ENCODE measurements around the gene ANKRD52.

ANKRD52 gene

DNA sequence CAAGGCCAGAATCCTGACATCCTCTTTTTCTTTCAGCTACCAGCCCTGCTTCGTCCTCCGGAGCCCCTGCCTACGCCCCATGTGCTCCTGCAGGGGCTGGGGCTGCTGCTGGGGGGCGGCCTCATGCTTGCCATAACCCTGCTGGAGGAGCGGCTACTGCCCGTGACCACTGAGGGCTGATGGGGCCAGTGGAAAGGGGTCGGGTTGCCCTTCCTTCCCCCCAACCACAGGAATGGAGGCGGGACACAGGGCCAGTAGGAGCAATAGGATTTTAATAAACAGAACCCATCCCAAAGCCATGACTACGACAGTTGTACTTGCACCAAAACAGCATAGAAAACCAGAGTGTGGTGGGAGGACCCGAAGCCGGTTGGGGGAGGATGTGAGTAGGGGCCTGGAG is 20.6 kb downstream of the ANKRD52 start:
- no peak for DNase-seq

DNA sequence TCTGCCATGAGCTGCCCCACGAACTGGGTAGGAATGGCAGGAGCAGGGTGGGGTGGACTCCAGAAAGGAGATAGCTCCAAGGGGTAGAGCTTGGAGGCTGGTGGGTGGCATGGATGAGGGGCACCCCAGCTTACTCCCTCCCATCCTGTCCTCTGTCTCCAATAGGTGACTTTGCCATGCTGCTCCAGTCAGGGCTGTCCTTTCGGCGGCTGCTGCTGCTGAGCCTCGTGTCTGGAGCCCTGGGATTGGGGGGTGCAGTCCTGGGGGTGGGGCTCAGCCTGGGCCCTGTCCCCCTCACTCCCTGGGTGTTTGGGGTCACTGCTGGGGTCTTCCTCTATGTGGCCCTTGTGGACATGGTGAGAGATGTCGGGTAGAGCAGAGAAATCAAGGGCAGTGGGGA is 21.2 kb downstream of the ANKRD52 start:
- DNase-seq: no peak

DNA sequence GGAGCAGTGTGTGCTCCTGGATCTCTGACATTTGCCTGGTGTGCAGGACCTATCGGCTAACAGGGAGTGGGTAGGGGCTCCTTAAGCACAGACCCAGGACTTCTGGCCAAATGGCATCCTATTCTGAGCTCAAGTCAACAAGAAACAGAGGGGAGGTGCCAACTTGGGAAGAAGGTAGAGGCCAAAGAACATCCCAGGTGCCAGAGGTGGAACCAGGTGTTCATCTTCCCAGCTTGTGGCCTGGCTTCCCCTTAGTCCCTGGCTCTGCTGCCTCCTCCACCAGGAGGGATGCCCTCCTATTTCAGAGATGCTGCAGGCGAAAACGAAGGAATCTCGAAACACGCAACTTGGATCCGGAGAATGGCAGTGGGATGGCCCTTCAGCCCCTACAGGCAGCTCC is 22.1 kb downstream of the ANKRD52 start:
- no peak for DNase-seq

DNA sequence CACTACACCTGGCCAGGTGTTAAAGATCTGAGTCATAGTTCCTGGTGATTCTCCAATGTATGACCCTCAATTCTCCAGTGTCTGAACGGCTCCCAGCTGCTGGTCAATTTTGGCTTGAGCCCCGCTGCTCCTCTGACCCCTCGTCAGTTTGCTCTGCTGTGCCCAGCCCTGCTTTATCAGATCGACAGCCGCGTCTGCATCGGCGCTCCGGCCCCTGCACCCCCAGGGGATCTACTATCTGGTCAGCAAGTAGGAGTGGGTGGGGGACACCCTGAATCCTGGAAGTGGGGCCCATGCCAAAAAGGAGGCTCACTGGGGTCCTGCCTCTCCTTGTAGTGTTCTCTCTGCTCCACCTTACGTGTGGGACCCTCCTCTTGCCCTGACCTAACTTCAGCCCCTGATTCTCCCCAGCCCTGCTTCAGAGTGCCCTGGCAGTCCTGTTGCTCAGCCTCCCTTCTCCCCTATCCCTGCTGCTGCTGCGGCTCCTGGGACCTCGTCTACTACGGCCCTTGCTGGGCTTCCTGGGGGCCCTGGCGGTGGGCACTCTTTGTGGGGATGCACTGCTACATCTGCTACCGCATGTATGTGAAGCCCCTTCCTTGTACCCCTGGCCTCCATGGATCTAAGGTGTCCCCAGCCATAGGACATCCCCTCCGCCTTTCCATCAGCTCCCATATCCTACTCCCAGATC is 23.3 kb downstream of the ANKRD52 start:
- DNase-seq: no peak

DNA sequence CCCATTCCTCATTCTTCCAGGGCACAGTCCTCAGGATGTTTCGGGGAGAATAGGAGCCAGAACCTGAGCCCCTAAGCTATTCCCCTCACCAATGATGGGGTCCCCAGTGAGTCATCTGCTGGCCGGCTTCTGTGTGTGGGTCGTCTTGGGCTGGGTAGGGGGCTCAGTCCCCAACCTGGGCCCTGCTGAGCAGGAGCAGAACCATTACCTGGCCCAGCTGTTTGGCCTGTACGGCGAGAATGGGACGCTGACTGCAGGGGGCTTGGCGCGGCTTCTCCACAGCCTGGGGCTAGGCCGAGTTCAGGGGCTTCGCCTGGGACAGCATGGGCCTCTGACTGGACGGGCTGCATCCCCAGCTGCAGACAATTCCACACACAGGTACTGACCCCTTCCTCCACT is 27.0 kb downstream of the ANKRD52 start:
- DNase-seq: no peak

DNA sequence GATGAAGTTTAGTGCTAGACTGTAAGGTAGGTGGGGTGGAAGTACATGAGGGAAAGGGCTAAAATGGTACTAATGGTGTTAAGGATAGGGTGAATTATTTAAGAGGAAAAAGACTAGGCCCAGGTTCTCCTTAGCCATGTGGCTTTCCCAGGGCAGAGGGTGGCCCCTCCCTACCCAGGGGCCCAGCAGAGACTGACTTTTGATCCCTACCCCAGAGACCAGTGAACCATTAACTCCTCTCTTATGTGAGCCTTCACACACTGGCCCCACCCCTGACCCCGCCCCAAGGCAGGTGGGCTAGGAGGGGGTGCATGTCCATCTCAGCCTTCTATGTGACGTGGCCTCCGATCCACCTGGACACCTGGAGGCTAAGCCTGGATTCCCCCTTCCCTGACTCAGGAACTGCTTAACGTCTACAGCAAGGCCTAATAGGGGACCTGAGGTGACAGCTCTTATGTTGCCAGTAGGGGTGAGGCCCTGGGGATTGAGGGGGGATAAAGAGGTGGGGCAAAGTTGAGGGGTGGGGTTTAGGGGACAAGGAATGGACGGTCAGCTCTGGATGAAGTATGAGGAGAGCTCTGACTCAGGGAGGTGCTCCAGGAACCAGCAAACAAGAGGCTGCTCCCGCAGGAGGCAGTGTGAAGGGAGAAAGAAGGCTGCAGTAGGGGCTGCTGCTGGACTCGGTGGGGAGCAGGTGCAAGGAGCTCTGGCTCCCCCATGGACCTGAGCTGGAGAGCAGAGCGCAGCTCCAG is 27.6 kb downstream of the ANKRD52 start:
- DNase-seq: no peak

DNA sequence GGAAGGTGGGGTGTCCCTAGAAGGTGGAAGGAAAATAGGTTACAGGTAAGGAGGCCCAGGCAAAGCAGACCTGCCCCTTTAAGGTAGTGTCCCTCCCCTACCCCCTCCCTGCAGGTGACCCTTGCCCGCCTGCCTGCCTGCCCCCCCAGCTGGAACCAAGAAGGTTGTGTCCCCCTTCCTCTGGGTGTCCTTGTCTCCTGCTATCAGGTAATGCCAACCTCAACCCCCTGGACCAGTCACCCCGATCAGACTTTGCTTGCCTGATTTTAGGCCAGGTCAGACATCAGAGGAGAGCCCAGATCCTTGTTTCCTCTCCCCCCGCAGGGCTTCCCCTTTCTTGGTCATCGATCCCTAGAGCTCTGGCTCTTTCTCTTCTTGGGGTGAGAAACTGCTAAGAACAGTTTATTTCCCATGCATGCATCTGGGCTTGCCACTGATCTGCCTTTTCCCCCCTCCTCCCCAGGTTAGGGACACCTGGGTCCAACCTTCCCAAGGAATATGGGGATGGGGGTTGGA is 28.2 kb downstream of the ANKRD52 start, which contains the start of gene SLC39A5:
TSS of gene SLC39A5 (plus strand) at position 136 of the 516 bp plus-strand sequence. CDS start 1,224 bp downstream, outside the sequence.
- no peak for DNase-seq

DNA sequence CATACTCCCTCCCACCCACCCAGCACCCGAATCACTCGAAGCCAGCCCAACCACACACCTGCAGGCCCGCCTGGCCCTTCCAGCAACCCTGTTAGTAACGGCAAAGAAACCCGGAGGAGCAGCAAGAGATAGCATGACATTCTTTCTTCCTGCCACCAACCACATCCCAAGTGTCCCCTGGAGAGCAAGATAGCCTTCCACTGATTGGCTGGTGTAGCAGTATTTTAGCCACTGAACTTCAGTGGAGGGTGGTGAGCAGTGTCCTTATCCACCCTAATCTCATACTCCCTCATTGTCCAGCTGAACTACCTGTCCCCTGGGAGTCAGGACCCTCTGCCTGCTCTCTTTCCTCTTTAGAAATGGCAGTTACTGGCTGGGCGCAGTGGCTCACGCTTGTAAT is 29.1 kb downstream of the ANKRD52 start:
- DNase-seq: no peak

DNA sequence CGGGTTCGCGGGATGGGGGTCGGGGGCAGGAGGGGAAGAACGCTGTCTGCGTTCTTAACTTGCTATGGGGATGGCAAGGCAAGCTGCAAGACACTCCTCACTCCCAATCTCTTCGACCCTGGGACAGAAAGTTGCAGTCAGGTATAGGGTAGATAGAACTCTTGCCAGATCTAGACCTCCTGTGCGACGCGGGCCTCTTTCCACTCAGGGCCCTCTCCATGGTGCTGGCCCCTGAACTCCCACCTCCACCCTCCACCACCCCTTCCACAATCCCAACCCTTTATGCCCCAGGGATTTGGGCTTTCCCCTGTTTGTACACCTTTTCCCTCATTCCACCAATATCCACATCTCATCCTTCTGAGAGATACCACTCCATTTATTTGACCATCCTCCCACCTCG is 33.2 kb downstream of the ANKRD52 start:
- DNase-seq: no peak

DNA sequence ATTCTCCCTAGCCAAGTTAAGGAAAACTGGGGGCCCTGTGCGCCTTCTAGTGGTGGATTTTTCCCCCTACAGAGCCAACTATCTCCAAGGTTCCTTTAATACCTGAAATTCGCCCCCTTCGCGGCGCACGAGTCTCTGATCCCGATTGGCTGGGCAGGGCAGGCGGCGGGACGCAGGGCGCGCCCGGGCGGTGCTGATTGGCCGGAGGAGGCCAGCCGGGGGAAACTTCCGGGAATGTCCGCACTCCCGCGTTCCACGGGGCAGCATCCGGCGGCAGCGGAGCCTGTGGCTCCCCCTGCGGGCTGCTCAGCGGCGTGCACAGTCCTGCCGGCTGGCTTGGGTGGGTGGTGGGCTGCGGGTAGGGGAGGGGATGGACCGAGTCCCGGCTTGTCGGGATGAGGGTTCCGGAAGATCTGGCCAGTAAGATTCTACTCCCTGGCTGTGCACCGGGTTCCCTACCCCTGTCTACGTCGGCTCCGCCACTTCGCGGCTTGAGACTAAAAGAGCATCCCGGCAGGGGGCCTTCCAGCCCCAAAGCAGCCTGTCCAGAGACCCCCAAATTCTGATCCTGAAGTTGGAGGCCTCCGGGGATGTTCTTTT is 34.0 kb downstream of the ANKRD52 start, which contains the start of gene NABP2:
TSS of gene NABP2 (plus strand) at position 241 of the 600 bp plus-strand sequence. CDS start 515 bp downstream, outside the sequence.
- peak; percentile 93 for DNase-seq

DNA sequence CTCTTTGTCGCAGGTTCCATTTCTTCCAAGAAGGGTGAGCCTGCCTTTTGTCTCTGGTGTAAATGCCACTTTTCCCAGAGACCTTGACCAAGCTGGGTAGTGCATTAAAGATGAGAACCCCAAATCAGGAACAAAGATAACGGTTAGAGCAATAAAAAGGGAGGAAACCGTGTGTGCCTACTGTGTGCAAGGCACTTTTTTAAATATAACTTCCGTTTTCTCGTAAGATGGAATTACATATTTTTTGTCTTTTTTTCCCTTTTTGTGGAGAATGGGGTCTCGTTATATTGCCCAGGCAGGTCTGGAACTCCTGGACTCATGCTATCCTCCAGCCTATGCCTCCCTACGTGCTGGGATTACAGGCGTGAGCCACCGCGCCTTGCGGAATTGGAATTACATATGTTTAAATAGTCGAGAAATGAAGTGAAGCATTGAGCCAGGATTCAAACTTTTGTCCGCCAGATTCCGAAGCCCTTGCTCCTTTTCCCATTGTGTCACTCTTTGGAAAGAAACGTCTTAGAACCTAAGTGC is 34.5 kb downstream of the ANKRD52 start:
- DNase-seq: no peak

DNA sequence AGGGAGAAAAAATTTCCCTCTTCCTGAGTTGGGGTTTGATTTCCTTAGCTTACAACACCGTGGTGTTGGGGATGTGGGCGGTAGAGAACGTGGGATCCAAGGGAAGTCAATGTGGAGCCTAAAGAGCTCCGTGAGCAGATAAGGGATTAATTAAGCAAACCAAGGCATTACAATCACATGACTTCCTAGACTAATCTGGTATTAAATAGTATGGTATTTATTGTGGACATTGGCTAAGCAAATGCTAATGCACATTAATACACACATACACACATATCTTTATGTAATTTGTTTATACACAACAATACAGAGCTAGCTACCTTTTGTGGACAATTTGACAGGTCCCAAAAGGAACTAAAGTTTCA is 35.7 kb downstream of the ANKRD52 start:
- no peak for DNase-seq

DNA sequence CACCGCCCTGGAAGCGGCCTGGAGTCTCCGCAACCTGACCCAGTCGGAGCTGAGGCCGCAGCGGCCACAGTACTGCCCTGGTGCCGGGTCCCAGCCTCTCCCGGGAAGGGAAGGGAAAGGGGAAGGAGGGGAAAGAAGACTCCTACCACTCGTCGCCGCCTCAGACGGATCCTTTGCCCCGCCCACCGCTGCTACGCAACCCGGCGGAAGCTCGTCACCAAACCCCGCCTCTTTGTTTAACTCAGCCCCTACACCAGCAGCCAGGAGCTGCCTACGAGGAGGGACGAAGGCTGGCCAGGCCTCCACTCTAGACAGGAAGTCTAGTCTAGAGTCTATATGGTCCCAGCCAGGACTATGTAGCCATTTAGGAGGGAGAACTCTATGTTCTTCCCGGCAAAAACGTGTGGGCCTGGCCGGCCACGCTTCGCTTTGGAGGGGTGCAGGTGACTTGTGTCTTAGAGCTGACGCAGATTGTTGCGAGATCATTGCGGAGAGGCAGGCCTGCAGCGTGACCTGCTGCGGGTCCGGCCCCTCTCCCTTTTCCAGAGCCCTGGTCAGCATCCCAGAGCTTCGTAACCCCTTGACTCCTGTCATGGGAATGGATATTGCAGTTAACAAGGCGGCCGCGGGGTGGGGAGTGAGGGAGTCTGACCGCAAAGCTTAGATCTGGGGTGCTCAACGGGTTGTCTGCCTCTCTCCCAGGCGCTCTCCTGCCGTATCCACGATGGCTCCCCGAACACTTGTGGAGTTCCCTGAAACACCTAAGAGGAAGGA is 36.2 kb downstream of the ANKRD52 start, which contains the start of gene RNF41:
TSS of gene RNF41 (minus strand) at position 166 of the 774 bp plus-strand sequence. CDS start 7,875 bp downstream, outside the sequence.
- peak; percentile 91 for DNase-seq

DNA sequence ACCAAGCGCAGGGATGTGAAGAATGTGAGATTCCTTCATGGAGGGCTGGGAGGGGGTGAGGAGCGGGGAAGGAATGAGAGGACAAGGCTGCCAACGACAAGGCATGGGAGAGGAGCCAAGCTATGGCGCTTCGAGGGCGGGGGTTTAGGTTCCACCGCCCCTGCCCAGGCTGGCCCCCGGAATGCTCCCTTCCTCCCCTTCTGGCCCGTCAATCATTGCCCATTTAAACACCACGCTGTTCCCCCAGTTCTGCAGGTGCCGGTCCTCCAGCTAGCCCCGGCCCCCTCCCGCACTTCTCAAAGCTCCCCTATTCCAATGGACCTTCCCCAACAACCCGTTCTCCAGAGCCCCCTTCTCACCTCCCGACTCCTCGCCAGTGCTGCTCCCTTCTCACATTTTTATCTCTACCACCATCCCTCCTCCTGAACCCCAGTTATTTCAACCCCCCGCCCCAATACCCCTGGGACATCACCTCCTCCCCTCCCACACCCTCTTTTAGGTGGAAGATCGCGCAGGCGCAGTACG is 36.9 kb downstream of the ANKRD52 start:
- DNase-seq: no peak

DNA sequence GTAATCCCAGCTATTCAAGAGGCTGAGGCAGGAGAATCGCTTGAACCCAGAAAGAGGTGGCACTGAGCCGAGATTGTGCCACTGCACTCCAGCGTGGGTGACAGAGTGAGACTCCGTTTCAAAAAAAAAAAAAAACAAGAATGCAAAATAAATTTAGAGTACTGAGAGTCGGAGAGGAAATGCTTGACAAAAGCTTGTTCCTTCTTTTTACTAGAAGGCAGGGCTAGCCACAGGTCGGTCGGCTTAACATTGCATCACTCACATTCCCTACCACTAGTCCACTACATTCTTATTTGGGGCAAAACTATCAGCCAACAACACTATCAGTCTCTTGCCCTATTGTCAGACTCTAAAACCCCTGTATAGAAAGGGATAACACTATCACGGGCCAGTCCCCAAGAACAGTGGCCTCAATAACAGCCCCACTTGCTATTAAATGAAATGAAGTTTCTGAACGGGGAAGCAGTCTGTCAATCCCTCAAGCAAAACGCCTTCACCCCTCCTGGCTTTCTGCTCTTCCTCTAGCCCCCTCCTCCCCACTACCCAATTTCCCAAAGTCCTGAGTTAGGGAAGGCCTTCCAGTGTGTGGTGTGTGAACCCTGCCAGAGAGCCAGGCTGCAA is 37.5 kb downstream of the ANKRD52 start:
- no peak for DNase-seq

DNA sequence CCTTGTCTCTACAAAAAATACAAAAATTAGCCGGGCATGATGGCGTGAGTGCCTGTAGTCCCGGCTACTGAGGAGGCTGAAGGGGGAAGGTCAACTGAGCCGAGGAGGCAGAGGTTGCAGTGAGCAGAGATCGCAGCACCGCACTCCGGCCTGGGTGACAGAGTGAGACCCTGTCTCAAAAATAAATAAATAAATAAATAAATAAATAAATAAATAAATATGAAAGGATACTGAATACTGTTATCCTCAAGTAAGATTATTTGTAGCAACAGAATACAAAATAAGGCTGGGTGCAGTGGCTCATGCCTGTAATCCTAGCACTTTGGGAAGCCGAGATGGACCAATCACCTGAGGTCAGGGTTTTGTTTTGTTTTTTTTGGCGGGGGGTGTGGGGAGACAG is 38.3 kb downstream of the ANKRD52 start:
- no peak for DNase-seq

DNA sequence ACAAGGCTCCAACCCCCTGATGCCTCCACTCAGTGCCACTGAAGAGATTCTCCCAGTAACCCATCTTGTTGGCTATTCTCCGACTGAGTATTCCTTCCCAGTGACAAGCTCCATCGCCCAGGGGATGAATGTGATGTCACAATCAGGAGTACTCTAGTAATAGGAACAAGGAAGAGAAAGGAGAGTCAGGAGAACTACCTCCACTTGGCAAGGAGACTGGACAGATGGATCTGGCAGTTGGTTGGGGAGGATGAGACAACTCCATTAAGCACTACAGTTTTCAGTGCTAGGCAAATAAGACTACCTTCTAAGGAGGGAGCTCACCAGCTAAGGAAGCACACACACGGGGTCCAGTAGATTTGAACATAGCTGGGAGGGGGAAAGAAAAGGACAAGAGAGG is 41.7 kb downstream of the ANKRD52 start:
- no peak for DNase-seq

DNA sequence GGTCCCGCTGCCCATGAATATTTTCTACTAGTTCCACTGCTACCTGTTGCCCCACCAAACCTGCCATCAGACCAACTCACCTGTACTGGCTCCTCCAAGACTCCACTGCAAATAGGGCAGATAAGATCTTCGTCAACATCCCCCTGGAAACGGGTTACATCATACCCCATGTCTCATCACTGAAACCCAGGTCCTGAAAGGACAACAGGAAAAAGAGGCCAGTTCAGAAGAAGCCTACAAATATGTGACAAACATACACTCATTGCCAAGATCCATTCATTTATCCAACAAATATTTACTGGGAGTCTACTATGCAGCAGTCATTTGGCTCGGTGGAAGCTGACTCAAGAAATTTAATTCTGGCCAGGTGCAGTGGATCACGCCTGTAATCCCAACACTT is 44.3 kb downstream of the ANKRD52 start:
- no peak for DNase-seq

DNA sequence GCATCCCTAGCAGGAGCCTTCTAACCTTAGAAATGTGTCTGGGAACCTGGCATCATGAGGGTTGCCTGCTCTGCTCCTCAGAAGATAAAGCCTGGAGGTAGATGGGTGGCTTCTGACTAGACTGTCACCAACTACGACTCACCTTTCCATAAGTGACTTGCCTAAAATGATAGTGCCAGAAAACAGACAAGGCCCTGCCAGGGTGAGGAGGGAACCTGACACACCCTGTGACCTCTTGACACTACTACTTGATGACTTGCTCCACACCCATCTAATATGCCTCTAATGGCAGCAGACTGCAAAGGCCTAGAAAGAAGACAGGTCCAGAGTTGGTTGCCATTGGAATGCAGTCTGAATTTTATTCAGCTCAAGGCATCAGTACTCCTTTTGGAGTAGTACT is 45.8 kb downstream of the ANKRD52 start:
- no peak for DNase-seq

DNA sequence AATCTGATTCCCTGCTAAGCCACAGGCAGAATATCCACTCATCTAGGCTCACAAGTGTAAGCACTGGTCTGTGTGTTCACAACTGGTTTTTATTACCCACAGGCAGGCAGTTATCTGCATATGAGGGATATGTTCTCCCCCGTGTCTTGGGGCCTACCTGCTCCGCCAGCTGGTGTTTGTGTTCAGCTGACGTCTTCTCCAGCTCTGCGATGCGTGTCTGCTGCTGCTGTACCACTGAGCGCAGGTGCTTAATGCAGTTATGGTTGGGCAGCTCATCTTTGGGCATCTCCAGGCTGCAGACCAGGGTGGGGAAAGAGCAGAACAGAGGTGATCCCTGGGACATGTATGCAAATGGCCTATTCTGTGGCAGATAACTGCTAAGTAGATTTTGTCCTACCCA is 50.2 kb downstream of the ANKRD52 start:
- DNase-seq: no peak

DNA sequence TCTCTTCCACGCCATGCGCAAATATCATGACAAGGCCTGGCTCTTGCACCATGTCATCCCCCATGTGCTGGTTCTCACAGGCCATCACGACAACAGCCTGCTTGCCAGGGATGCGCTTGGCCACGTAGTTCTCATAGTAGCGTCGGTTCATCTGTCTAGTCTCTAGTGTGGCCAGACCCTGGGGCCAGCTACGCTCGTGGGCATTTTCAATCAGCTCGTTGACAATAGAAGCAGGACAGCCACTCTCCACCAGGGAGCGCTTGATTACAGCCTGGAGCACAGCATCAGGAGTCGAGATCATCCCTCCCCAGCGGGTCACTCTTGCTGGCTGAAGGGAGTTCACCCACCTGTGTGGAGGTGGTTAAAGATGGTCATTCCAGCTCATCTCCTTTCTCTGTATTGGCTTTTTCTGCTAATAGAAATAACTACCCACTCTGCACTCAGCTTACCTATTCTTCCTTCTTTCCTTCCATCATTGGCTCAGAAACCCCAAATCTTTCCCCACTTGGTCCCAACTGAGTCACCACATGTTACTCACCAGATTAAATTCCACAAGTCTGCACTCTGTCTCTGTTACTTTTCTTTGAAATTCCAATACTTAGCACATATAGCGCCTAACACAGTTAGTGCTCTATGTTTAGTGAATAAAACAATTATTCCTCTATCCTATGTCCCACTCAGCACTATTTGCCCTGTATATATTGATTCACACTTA is 51.6 kb downstream of the ANKRD52 start:
- DNase-seq: peak; percentile 27
